ENCODE measurements around the gene IL33.
"Not testable (repeated sequence)": the region's sequence is repeated elsewhere in the genome, so short reads cannot be mapped to it uniquely, and the experiment has no call there.

IL33 gene

GRCh38 chr9:6215562-6215961 lies at the start of gene IL33:
Gene IL33, plus strand, starts transcription at chr9:6215807. Its CDS starts 25,888 bp downstream, at chr9:6241695.
- DNase-seq (ENCODE audit: low read depth in 1 of 2, low spot score in 1 of 2), result no peak

GRCh38 chr9:6171667-6172066 lies 43.9 kb upstream of the IL33 start:
- no peak for DNase-seq (ENCODE audit: low read depth in 1 of 2, low spot score in 1 of 2)

- DNase-seq (ENCODE audit: low read depth in 1 of 2, low spot score in 1 of 2), result no peak
Observed at GRCh38 chr9:6173914-6174313, 41.7 kb upstream of the IL33 start.

- not testable (repeated sequence) for DNase-seq (ENCODE audit: low read depth in 1 of 2, low spot score in 1 of 2)
Observed at GRCh38 chr9:6182549-6183226, 32.9 kb upstream of the IL33 start.

- no peak for DNase-seq (ENCODE audit: low read depth in 1 of 2, low spot score in 1 of 2)
Observed at GRCh38 chr9:6183227-6183551, 32.4 kb upstream of the IL33 start.

- DNase-seq (ENCODE audit: low read depth in 1 of 2, low spot score in 1 of 2), result no peak
Observed at GRCh38 chr9:6183627-6184026, 32.0 kb upstream of the IL33 start.

- DNase-seq (ENCODE audit: low read depth in 1 of 2, low spot score in 1 of 2), result no peak
Observed at GRCh38 chr9:6184749-6185645, 30.6 kb upstream of the IL33 start.

- DNase-seq (ENCODE audit: low read depth in 1 of 2, low spot score in 1 of 2), result no peak
Observed at GRCh38 chr9:6186691-6187090, 28.9 kb upstream of the IL33 start.

GRCh38 chr9:6187272-6187671 lies 28.3 kb upstream of the IL33 start:
- no peak for DNase-seq (ENCODE audit: low read depth in 1 of 2, low spot score in 1 of 2)

GRCh38 chr9:6188466-6188865 lies 27.1 kb upstream of the IL33 start:
- no peak for DNase-seq (ENCODE audit: low read depth in 1 of 2, low spot score in 1 of 2)

- DNase-seq (ENCODE audit: low read depth in 1 of 2, low spot score in 1 of 2), result no peak
Observed at GRCh38 chr9:6188906-6189305, 26.7 kb upstream of the IL33 start.

GRCh38 chr9:6194934-6195333 lies 20.7 kb upstream of the IL33 start:
- no peak for DNase-seq (ENCODE audit: low read depth in 1 of 2, low spot score in 1 of 2)

- DNase-seq (ENCODE audit: low read depth in 1 of 2, low spot score in 1 of 2), result no peak
Observed at GRCh38 chr9:6195714-6196360, 19.8 kb upstream of the IL33 start.

GRCh38 chr9:6197330-6197729 lies 18.3 kb upstream of the IL33 start:
- DNase-seq (ENCODE audit: low read depth in 1 of 2, low spot score in 1 of 2), result no peak

- no peak for DNase-seq (ENCODE audit: low read depth in 1 of 2, low spot score in 1 of 2)
Observed at GRCh38 chr9:6198251-6198650, 17.4 kb upstream of the IL33 start.

GRCh38 chr9:6199596-6199995 lies 16.0 kb upstream of the IL33 start:
- DNase-seq (ENCODE audit: low read depth in 1 of 2, low spot score in 1 of 2), result no peak

GRCh38 chr9:6200761-6201160 lies 14.8 kb upstream of the IL33 start:
- no peak for DNase-seq (ENCODE audit: low read depth in 1 of 2, low spot score in 1 of 2)

- no peak for DNase-seq (ENCODE audit: low read depth in 1 of 2, low spot score in 1 of 2)
Observed at GRCh38 chr9:6209966-6210365, 5.6 kb upstream of the IL33 start.

- DNase-seq (ENCODE audit: low read depth in 1 of 2, low spot score in 1 of 2), result no peak
Observed at GRCh38 chr9:6212722-6213375, 2.8 kb upstream of the IL33 start.

- no peak for DNase-seq (ENCODE audit: low read depth in 1 of 2, low spot score in 1 of 2)
Observed at GRCh38 chr9:6214434-6214833, 1.2 kb upstream of the IL33 start.

GRCh38 chr9:6214903-6215302 lies 704 bp upstream of the IL33 start:
- no peak for DNase-seq (ENCODE audit: low read depth in 1 of 2, low spot score in 1 of 2)

GRCh38 chr9:6216002-6216401 lies 395 bp downstream of the IL33 start:
- no peak for DNase-seq (ENCODE audit: low read depth in 1 of 2, low spot score in 1 of 2)

Measured in activated CD4-positive, alpha-beta T cell treated with anti-CD3 and anti-CD28 coated beads, Interleukin-2, amount 50 U/mL, for 24 hours (primary cell).